ENCODE results near the gene ADAMTSL1.

ADAMTSL1 gene

DNA sequence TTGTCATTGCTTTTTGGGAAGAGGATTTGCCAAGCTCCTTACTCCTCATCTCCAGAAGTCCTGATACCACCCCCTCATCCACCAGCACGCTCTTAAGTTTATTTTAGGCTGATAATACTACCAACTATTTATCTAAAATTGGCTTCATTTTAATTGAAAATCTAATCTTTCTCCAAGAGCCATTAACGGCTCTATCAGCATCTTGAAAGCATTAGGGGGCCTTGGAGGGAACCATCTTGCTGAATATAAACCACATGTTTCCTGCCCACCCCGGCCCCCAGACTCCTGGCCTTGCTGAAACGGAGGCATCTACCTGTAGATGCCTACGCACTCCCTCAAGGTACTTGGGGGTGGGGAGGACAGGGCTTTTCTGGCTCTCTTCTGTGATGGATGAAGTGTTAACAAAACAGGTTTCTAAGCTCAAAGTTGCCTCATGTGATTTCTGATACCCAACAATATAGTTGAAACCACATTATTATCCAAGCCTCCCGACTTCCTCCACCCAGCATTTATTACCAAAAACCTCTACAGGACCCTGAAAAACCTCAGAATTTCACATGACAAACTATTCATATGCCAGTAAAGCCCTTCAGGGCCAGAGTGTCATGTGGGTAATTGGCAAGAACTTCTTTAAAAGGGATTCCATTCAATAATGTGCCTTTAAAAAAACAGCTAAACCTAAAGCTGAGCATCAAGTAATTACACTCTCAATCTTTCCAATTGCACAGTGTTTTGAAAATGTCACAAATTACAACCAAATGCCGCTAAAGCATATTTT, 462.3 kb downstream of the ADAMTSL1 start:
- TF ChIP-seq CTCF (IDR thresholded peaks at IDR 0.05), result no peak

- TF ChIP-seq CTCF (IDR thresholded peaks at IDR 0.05), result no peak
These were observed 466.0 kb downstream of the ADAMTSL1 start for GRCh38 chr9:18939943-18940342.

- no peak for TF ChIP-seq CTCF (IDR thresholded peaks at IDR 0.05)
These were observed 467.2 kb downstream of the ADAMTSL1 start for GRCh38 chr9:18941060-18941740.

DNA sequence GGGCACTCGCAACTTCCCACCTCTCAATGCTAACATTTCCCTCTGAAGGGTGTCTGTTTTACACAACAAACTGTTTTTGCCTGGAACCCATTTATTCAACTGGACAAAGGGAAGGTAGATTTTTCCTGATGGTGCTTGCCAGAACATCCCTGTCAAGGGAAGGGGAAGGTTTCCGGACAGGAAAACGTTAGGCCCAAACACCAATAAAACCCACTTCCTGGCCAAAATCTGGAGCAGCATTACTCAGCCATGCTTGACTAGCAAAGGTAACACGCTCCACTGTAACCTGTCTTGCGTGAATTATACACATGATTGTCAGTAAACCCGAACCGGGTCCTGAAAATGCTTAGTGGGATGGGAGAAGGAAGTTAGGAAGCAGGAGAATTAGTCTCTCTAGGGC, 468.8 kb downstream of the ADAMTSL1 start:
- TF ChIP-seq CTCF (IDR thresholded peaks at IDR 0.05), result no peak

- TF ChIP-seq CTCF (IDR thresholded peaks at IDR 0.05), result no peak
These were observed 474.0 kb downstream of the ADAMTSL1 start for GRCh38 chr9:18947892-18948339.

GRCh38 chr9:18951936-18952335, 478.0 kb downstream of the ADAMTSL1 start:
- TF ChIP-seq CTCF (IDR thresholded peaks at IDR 0.05), result no peak

DNA sequence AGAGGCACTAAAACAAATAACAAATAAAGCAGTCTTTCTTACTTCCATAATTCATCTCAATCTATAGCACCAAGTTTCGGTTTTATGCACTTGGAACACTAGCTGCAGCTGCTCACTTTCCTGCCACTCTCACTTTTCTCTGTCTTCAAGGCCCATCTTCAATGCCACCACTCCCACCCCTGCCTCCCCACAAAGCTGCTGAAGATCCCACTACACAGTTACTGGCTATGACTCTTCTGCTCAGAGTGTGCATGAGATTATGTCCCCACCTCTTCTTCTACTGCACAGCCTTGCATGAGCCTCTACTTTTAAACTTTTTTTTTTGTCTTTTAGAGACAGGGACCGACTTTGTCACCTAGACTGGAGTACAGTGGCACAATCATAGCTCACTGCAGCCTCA, 481.7 kb downstream of the ADAMTSL1 start:
- TF ChIP-seq CTCF (IDR thresholded peaks at IDR 0.05), result no peak

All from LNCAP (cell line).